KG1 (cell line): ENCODE data around the gene GRN.

Source experiments
- DNase-seq: peaks from one replicate; lab custom pipeline; 2025; lab: John Stamatoyannopoulos, UW

The GRN gene

GRCh38 chr17:44344939-44345453 lies at the start of gene GRN:
TSS of gene GRN (plus strand) at chr17:44345302. CDS start at chr17:44349165, 3,863 bp downstream.
- peak; percentile 74 for DNase-seq

GRCh38 chr17:44297975-44298374 lies 47.1 kb upstream of the GRN start:
- DNase-seq = no peak

GRCh38 chr17:44304651-44305050 lies 40.5 kb upstream of the GRN start:
- DNase-seq = no peak

GRCh38 chr17:44307387-44308186 lies 37.5 kb upstream of the GRN start:
- DNase-seq = no peak

- peak; percentile 28 for DNase-seq
Measured at GRCh38 chr17:44308320-44308818, 36.7 kb upstream of the GRN start, which contains the start of gene RUNDC3A. TSS of gene RUNDC3A (plus strand) at chr17:44308601. CDS start at chr17:44308833, 232 bp downstream.

- no peak for DNase-seq
Measured at GRCh38 chr17:44308865-44309264, 36.2 kb upstream of the GRN start.

- no peak for DNase-seq
Measured at GRCh38 chr17:44309472-44309871, 35.6 kb upstream of the GRN start.

GRCh38 chr17:44310188-44310587 lies 34.9 kb upstream of the GRN start:
- DNase-seq = no peak

GRCh38 chr17:44310609-44311376 lies 34.3 kb upstream of the GRN start:
- no peak for DNase-seq

- no peak for DNase-seq
Measured at GRCh38 chr17:44311562-44312181, 33.4 kb upstream of the GRN start.

- no peak for DNase-seq
Measured at GRCh38 chr17:44312396-44313104, 32.6 kb upstream of the GRN start.

GRCh38 chr17:44314031-44314430 lies 31.1 kb upstream of the GRN start:
- DNase-seq = no peak

- DNase-seq = no peak
Measured at GRCh38 chr17:44314524-44314868, 30.6 kb upstream of the GRN start.

GRCh38 chr17:44314869-44315661 lies 30.0 kb upstream of the GRN start:
- no peak for DNase-seq

GRCh38 chr17:44315760-44316731 lies 29.1 kb upstream of the GRN start:
- no peak for DNase-seq

- DNase-seq = no peak
Measured at GRCh38 chr17:44317545-44317944, 27.6 kb upstream of the GRN start.

- DNase-seq = no peak
Measured at GRCh38 chr17:44318077-44318892, 26.8 kb upstream of the GRN start.

GRCh38 chr17:44320066-44320465 lies 25.0 kb upstream of the GRN start:
- no peak for DNase-seq
